HL-60/S4 (cell line): Measurements from ENCODE around the gene ZMIZ1.

ENCODE experiments used
- in situ Hi-C: fragments of 300-500 bp; cut with MboI; formaldehyde crosslinking; loops from 2 replicates; pipeline ENCODE4 v1.14.3; 2022; ENCODE audit warnings: low sequenced_read_pairs

The ZMIZ1 gene

GRCh38 chr10:79241629-79241989, 172.8 kb downstream of the ZMIZ1 start:
- in situ Hi-C loops, result no loop called here

GRCh38 chr10:79241990-79242619, 173.3 kb downstream of the ZMIZ1 start:
- in situ Hi-C loops, result no loop called here

- in situ Hi-C loops, result no loop called here
Measured at GRCh38 chr10:79242620-79243152, 173.9 kb downstream of the ZMIZ1 start.

GRCh38 chr10:79243181-79244067, 174.7 kb downstream of the ZMIZ1 start:
- in situ Hi-C loops, result no loop called here

- in situ Hi-C loops, result no loop called here
Measured at GRCh38 chr10:79244068-79244442, 175.3 kb downstream of the ZMIZ1 start.

- in situ Hi-C loops, result no loop called here
Measured at GRCh38 chr10:79244841-79245504, 176.2 kb downstream of the ZMIZ1 start.

GRCh38 chr10:79245539-79246208, 176.9 kb downstream of the ZMIZ1 start:
- in situ Hi-C loops, result no loop called here

GRCh38 chr10:79246209-79246581, 177.4 kb downstream of the ZMIZ1 start:
- in situ Hi-C loops, result no loop called here

- in situ Hi-C loops, result no loop called here
Measured at GRCh38 chr10:79246606-79247275, 178.0 kb downstream of the ZMIZ1 start.

GRCh38 chr10:79247373-79248137, 178.8 kb downstream of the ZMIZ1 start:
- in situ Hi-C loops, result no loop called here

- in situ Hi-C loops, result no loop called here
Measured at GRCh38 chr10:79248341-79249185, 179.8 kb downstream of the ZMIZ1 start.

- in situ Hi-C loops, result no loop called here
Measured at GRCh38 chr10:79249186-79250121, 180.7 kb downstream of the ZMIZ1 start.

- in situ Hi-C loops, result no loop called here
Measured at GRCh38 chr10:79250259-79250658, 181.5 kb downstream of the ZMIZ1 start.

GRCh38 chr10:79252450-79252849, 183.7 kb downstream of the ZMIZ1 start:
- in situ Hi-C loops, result no loop called here

- in situ Hi-C loops, result no loop called here
Measured at GRCh38 chr10:79252971-79253370, 184.2 kb downstream of the ZMIZ1 start.

GRCh38 chr10:79253704-79254103, 184.9 kb downstream of the ZMIZ1 start:
- in situ Hi-C loops, result no loop called here

- in situ Hi-C loops, result no loop called here
Measured at GRCh38 chr10:79254333-79255006, 185.7 kb downstream of the ZMIZ1 start.
